ENCODE results near the gene PALLD.

GRCh38 chr4:168777277-168777965, 280.6 kb downstream of the PALLD start:
- no peak for TF ChIP-seq EZH2 (optimal IDR thresholded peaks at IDR 0.05; ENCODE audit: low read depth, low read length)
- TF ChIP-seq CTCF (IDR thresholded peaks at IDR 0.05; ENCODE audit: low read length), result no peak
